ENCODE results near the gene TESPA1.

TESPA1 gene

GRCh38 chr12:54983536-54984101, 943 bp downstream of the TESPA1 start:
- no peak for DNase-seq (ENCODE audit: low spot score)

DNA sequence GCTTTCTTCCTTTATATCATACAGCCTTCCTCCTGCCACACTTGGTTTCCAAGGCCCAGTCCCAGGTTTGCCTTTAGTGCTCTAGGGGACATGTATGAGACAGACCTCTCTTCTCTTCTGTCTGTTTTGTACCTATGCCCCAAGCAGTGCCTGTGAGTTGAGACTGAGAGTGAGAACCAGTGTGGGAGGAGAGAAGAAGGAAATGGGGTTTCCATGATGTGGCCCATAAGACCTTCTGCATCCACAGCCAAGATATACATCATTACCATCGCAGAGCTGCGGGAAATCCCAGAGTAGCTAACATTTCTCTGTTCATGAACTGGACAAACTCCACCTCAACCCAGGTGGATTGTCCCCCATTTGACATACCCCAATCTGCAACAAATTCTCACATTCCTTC, 2.8 kb downstream of the TESPA1 start:
- no peak for DNase-seq (ENCODE audit: low spot score)

DNA sequence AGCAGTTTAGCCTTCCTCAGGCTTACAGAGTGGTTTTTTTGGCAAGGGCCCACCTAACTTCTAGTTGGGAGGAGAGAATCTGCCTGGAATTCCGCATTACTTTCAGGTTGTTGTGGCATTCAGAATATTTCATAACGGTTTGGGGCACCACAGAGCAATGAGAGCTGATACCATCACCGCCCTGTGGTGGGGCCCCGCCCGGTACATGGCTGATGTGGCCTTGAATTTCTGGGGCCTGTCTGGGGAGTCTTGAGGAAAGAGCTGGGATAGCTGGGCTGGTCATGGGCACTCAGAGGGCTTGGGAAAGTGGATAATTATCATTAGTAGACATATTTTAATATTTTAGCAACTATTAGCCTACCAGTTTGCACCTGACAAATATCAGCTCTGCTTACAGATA, 4.2 kb downstream of the TESPA1 start:
- no peak for DNase-seq (ENCODE audit: low spot score)

- no peak for DNase-seq (ENCODE audit: low spot score)
These were observed 6.7 kb downstream of the TESPA1 start for GRCh38 chr12:54977857-54978256.

DNA sequence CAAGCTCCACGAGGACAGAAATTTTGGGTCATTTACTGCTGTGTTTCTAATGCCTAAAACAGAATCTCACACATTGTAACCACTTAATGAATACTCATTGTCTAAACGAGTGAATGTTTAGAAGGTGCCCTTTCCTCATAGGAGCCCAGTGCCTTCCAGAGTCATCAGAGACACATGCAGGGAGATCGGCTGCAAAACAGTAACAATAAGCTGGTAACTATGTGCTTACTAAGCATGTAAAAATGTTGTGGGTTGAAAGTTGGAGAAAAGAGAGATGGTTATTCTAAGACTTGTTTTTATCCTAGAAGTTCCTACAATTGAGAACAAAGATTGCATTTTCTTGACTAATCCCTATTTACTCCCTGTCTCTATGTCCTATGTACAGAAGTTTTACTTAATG, 7.4 kb downstream of the TESPA1 start:
- peak; percentile 70 for DNase-seq (ENCODE audit: low spot score)

- DNase-seq (ENCODE audit: low spot score): no peak
These were observed 8.7 kb downstream of the TESPA1 start for GRCh38 chr12:54975875-54976274.

- no peak for DNase-seq (ENCODE audit: low spot score)
These were observed 9.3 kb downstream of the TESPA1 start for GRCh38 chr12:54975272-54975671.

DNA sequence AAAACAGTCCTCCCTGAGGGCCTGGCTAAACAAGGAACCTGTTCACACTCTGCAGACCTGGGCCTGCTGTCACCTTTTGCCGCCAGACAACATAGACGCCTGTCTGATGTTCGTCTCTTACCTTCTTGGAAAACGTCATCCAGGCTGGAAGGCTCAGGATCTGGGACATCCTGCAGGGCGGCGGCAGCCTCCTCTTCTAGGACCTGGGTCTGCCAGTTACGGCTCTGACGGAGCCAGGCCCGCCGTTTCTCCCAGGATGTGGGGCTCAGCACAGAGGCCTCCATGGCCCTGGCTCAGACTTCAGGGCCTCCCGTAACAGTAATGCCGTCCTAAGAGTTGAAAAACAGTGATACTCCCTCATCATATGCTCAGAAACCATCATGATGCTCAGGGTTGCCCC, 10.3 kb downstream of the TESPA1 start:
- DNase-seq (ENCODE audit: low spot score): no peak

DNA sequence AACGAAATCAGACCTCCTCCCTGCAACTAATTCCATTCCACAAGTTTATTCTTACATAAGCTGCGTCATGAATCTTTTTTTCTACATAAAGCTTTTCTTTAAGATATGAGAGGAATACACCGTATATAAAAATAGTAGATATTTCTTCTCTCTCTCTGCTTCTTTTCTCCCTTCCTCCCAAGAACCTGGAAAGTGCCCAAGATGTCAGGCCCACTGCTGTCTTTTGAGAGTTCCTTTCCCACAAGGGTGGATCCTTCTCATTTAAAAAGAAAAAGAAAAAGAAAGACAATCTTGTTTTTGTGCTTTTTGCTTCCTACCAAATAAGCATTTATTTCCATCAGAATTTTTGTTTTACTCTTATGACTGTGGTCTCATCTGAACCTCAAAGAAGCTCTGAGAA, 11.0 kb downstream of the TESPA1 start:
- DNase-seq (ENCODE audit: low spot score): no peak

- no peak for DNase-seq (ENCODE audit: low spot score)
These were observed 13.8 kb downstream of the TESPA1 start for GRCh38 chr12:54970741-54971140.

GRCh38 chr12:54968181-54968730, 16.3 kb downstream of the TESPA1 start:
- DNase-seq (ENCODE audit: low spot score): no peak

- DNase-seq (ENCODE audit: low spot score): no peak
These were observed 17.1 kb downstream of the TESPA1 start for GRCh38 chr12:54967461-54967860.

- no peak for DNase-seq (ENCODE audit: low spot score)
These were observed 23.4 kb downstream of the TESPA1 start for GRCh38 chr12:54961190-54961589.

DNA sequence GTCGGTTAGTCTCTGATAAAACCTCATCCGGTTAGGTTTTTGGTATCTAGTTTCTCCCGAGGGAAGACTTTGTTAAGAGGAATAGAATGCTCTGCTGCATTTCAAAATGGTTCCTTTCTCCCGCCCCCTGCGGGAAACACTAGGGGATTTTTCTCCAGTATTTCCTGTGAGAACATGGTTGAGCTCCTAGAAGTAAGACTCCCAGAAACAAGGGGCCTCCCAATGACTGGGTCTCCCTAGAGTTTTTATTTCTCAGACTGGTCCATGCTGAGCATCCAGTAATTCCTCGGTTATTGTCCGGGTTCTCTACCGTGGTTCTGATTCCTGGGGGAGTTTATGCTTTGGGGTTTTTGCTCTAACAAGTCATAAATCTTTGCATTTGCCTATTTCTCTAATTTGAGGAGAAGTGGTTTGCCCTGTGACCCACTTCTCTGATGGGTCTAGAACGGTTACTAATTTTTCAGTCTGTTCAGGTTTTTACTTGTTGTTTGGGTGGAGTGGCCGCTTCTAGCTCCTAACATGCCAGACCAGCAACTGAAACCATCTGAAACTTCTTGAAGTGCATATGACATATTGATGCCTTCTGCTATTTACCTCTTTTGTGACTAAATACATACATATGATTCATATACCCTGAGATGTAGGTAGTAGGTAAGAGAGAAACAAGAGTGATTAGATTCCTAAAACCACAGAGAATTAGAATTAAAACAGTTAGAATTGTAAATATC, 25.1 kb downstream of the TESPA1 start:
- DNase-seq (ENCODE audit: low spot score): no peak

DNA sequence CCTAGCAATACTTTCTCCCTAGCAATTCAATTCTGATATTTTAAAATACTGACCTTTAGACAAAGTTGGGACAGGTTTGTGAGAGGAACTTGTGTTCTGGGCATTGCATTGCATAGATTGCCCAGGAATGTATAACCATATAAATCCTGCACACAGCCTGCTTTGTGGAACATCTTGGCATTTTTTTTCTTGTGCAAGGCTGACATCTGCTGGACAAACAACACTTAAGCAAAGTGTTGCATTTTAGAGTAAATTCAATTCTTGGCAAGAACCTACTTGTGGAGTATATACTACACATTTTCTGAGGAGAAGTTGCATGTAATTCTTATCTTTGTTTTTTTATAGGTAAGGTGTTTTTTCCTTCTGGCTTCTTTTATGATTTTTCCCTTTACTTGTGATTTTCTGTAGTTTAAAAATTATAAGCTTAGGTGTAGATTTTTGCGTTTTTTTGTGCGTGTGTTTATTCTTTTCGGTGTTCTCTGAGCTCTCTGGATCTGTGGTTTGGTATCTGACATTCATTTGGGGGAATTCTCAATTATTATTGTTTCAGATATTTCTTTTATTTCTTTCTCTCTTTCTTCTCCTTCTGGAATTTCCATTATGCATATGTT, 26.4 kb downstream of the TESPA1 start:
- peak; percentile 72 for DNase-seq (ENCODE audit: low spot score)

DNA sequence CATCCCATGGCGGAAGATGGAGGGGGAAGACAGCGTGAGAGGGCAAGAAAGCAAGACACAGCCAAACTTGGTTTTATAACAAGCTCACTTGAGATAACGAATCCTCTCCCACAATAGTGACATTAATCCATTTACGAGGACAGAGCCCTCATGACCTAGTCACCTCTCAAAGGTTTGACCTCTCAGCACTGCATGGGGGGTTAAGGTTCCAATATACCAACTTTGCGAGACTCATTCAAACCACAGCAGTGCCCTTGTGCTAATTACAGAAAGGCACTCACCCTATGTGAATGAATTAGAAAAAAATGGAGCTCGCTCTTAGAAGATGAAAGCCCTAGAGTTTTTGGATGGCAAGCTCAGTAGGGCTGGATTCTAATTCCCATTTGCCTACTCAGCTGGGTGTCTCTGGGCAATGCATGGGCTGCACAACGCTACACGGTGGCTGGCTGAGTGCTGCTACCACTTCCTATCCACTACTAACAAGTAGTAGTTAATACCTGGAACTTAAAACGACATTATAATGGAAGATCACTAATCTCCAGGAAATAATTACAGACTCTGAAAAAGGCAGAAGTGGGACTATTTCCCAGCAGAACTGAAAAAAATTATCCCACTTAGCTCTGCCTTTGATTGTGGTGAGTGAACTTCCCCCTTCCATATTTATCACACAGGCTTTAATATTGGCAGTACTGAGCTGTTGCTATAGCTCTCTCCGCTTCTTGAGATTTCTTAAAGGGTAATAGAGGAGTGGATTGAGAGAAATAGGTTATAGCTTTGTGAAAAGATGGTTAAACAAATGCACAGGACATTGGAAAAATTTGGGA, 27.5 kb downstream of the TESPA1 start:
- DNase-seq (ENCODE audit: low spot score): no peak

DNA sequence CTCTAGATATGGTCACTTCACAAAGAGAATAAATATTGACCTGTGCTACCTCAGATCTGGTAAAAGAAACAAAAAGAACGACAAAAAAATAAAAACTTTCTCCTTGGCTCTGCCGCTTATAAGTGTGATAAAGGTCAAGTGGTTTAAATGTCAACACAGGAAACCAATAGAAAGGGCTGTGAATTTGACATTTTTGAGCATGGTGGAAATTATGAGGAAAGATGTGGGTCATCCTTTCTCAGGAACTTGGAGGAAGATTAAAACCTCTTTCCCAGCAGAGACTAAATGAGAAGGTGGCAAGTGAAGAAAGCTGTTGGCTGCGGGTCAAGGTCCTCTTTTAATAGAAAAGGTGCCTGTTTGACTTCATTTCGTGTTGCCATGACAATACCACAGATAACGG, 28.2 kb downstream of the TESPA1 start:
- DNase-seq (ENCODE audit: low spot score): no peak

DNA sequence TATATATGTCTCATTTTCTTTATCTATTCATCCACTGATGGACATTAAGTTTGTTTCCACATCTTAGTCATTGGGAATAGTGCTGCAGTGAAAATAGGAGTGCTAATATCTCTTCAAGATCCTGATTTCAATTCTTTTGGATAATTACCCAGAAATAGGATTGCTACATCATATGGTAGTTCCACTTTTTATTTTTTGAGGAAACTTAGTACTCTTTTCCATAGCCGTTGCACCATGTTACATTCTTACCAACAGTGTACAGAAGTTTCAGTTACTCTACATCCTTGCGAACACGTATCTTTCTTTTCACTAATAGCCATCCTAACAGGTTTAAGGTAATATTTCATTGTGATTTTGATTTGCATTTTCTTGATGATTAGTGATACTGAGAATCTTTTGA, 29.8 kb downstream of the TESPA1 start:
- no peak for DNase-seq (ENCODE audit: low spot score)

DNA sequence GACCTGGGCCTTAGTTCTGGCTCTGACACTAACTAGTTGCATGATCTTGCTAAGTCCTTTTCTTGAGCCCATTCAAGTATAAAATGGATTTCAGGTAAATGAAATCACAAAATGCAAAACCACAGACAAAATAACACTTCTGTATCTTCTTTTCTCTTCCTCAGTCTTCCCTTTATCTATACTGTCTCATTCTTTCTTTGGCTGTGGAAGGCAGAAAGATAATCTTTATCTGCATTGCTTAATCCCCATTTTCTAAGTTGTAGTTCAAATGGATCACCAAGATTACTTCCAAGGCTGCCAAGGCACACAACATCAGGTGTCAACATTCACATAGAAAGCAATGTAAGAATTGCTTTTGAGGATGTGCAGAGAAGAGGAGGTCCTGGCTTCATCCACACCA, 30.3 kb downstream of the TESPA1 start:
- no peak for DNase-seq (ENCODE audit: low spot score)

- no peak for DNase-seq (ENCODE audit: low spot score)
These were observed 34.4 kb downstream of the TESPA1 start for GRCh38 chr12:54950071-54950727.

- no peak for DNase-seq (ENCODE audit: low spot score)
These were observed 35.4 kb downstream of the TESPA1 start for GRCh38 chr12:54949073-54949711.
